Measurements from ENCODE around the gene SRR.

Gene SRR

DNA sequence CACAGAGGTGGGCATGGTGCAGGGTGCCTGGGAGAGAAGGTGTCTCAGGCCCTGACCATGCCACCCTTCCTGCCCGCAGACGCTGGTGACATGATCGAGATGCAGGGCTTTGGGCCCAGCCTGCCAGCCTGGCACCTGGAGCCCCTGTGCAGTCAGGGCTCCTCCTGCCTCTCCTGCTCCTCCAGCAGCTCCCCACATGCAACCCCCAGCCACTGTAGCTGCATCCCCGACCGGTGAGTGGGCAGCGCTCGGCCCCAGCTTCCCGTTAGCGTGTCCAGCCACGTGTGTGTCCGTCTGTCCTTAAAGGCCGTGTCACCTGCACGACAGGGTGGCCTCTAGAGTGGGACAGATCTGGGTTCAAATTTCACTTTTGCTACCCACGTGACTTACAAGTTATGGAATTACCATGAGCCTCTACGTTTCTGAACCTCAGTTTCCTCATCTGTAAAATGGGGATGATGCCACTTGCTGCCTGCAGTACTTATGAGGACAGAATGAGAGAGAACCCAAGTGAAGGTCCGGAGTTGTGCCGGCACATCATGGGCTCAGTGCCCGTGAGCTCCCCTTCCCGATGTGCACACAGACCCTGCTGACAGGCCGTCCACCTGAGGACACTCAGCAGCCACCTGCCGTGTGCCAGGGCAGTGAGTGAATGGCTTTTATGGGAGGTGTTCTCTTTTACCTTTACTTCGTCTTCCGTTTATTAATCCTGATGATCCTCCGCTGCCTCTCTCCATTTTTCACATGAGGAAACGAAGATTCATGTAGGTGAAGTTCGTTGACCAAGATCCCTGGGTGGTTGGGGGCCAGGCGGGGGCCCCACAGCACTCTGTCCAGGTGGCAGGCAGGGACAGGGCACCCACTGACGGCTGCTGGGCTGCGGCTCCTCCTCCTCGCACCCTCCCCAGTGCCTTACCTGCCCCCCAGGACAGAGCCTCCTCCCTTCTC, 67.7 kb downstream of the SRR start:
- no peak for DNase-seq (ENCODE audit: low read depth)

DNA sequence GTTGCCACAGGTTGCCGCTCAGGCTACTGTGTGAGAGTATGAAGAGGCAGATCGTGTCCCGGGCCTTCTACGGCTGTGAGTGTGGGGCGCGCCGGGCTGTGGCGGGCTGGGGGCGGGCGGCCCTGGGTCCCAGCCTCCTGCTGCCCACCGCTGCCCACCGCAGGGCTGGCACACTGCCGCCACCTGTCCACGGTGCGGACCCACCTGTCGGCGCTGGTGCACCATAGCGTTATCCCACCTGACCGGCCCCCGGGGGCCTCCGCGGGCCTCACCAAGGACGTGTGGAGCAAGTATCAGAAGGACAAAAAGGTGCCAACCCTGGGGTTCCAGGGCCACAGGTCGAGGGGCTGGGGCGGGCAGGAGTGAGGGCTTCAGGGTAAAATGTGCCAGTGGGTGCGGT, 68.4 kb downstream of the SRR start:
- DNase-seq (ENCODE audit: low read depth) = no peak

DNA sequence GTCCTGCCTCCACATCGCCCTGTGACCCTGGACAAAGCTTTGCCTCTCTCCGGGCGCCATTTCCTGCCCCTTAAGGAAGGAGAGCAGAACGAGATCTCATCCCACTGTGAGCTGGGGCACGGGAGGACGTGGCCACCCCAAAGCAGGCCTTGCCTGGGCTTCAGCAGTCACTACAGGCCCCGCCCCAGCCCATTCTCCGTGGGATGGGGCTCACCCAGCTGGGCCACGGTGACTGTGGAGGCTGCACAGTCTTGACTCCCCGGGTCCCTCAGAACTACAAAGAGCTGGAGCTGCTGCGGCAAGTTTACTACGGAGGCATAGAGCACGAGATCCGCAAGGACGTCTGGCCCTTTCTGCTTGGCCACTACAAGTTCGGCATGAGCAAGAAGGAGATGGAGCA, 68.9 kb downstream of the SRR start:
- no peak for DNase-seq (ENCODE audit: low read depth)

DNA sequence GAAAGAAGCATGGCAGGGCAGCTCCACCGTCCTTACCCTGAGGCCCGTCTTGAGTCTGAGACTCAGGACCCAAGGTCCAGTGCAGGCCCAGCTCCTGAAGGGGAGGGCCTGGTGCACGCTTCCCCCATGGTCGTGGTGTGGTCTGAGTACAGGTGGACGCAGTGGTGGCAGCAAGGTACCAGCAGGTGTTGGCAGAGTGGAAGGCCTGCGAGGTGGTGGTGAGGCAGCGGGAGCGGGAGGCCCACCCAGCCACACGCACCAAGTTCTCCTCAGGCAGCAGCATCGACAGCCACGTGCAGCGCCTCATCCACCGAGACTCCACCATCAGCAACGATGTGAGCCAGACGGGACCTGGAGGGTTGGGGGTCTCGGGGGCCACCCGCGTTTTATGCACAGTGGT, 69.4 kb downstream of the SRR start:
- no peak for DNase-seq (ENCODE audit: low read depth)
